MCF 10A (cell line): ENCODE measurements around the gene BMP2. TPM values are rescaled to one million over a fixed set of nuclear protein-coding genes. Genes with fewer than 3 reads are reported as not detected.

Source experiments
- BruUV-seq: library from RNA; stranded (reverse); fragments of 400-500 nt; replicated peaks from 2 replicates; lab custom pipeline; 2021; lab: Mats Ljungman, UMichigan
- CTCF ChIA-PET: fragments of 300-600 bp; sonication (Branson Sonifier 250); formaldehyde crosslinking; extraction: SDS; loops from one replicate; lab custom pipeline; 2021; ENCODE audit warnings: antibody characterized with exemption, inconsistent platforms; lab: Yijun Ruan, JAX
- POLR2A ChIA-PET: fragments of 300-600, 350-650 bp; sonication (Branson Sonifier 250); formaldehyde crosslinking; extraction: SDS; loops from one replicate; lab custom pipeline; 2020; ENCODE audit warnings: antibody characterized with exemption, inconsistent platforms; lab: Yijun Ruan, JAX
- DNase-seq: peaks from one replicate; pipeline ENCODE4 v3.0.0-alpha.2; 2018; ENCODE audit not compliant: unreplicated experiment
- H3K27ac Mint-ChIP-seq: one replicate; pipeline ENCODE4 v1.8.0; 2022; ENCODE audit warnings: mild to moderate bottlenecking, low read depth, mixed read lengths; ENCODE audit not compliant: unreplicated experiment
- H3K27me3 Mint-ChIP-seq: one replicate; pipeline ENCODE4 v1.8.0; 2022; ENCODE audit warnings: mixed read lengths; ENCODE audit not compliant: insufficient read depth, unreplicated experiment
- H3K36me3 Mint-ChIP-seq: one replicate; pipeline ENCODE4 v1.8.0; 2022; ENCODE audit warnings: mild to moderate bottlenecking, moderate library complexity, mixed read lengths; ENCODE audit not compliant: insufficient read depth, unreplicated experiment
- H3K4me1 Mint-ChIP-seq: one replicate; pipeline ENCODE4 v1.8.0; 2022; ENCODE audit warnings: mixed read lengths; ENCODE audit not compliant: insufficient read depth, unreplicated experiment
- H3K4me3 Mint-ChIP-seq: one replicate; pipeline ENCODE4 v1.8.0; 2022; ENCODE audit warnings: mild to moderate bottlenecking, moderate library complexity, mixed read lengths; ENCODE audit not compliant: unreplicated experiment
- H3K9me3 Mint-ChIP-seq: one replicate; pipeline ENCODE4 v1.8.0; 2022; ENCODE audit warnings: mixed read lengths; ENCODE audit not compliant: unreplicated experiment
- intact Hi-C: fragments of 100-400 bp; cut with micrococcal nuclease; formaldehyde crosslinking; loops from 2 replicates; pipeline ENCODE4 v1.14.1; 2022
- total RNA-seq: library from RNA; stranded (reverse); gene quantifications from 2 replicates; pipeline ENCODE4 v1.2.3, GENCODE V29; 2022
- TF ChIP-seq, protein P1 (sequence below): fragments of 200-600 bp; IDR thresholded peaks from one replicate; pipeline ENCODE4 v1.8.0; 2022; ENCODE audit warnings: antibody characterized with exemption, mild to moderate bottlenecking; ENCODE audit not compliant: unreplicated experiment

BMP2 gene
- total RNA-seq, 1 experiment from 2014 or later = 6.7 TPM

DNA sequence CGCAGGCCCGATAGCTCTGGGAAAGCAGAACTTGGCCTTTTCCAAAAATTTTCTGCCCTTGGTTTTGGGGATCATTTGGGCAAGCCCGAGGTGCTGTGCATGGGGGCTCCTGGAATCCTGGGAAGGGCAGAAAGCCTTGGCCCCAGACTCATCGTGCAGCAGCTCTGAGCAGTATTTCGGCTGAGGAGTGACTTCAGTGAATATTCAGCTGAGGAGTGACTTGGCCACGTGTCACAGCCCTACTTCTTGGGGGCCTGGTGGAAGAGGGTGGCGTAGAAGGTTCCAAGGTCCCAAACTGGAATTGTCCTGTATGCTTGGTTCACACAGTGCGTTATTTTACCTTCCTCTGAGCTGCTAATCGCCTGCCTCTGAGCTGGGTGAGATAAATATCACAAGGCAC lies 1.1 kb upstream of the BMP2 start:
- Mint-ChIP-seq H3K36me3 (no peaks in the 10 kb centered on the region), H3K9me3 (no peaks in the 10 kb centered on the region), H3K27ac (no peak overlapping the region), H3K4me1 (peaks cover 20% of the 10 kb centered on the region), H3K4me3 (no peak overlapping the region), H3K27me3 (no peaks in the 10 kb centered on the region)
- POLR2A ChIA-PET = interaction anchor here (0.7 to 3.7 kb wide), 9 partner anchors 10 to 190 kb away, joined by 3 to 21 read pairs (median 5); no protein-coding TSS in a partner anchor
- DNase-seq = no peak
- CTCF ChIA-PET = interaction anchor here (0.6 to 4.7 kb wide), 70 partner anchors 8 to 1171 kb away, joined by 3 to 84 read pairs (median 6); no protein-coding TSS in a partner anchor
- intact Hi-C loops = loop anchor here (2.0 to 5.0 kb wide), 5 partner anchors 61 to 608 kb away; no protein-coding TSS in a partner anchor
- TF ChIP-seq, protein P1, sequence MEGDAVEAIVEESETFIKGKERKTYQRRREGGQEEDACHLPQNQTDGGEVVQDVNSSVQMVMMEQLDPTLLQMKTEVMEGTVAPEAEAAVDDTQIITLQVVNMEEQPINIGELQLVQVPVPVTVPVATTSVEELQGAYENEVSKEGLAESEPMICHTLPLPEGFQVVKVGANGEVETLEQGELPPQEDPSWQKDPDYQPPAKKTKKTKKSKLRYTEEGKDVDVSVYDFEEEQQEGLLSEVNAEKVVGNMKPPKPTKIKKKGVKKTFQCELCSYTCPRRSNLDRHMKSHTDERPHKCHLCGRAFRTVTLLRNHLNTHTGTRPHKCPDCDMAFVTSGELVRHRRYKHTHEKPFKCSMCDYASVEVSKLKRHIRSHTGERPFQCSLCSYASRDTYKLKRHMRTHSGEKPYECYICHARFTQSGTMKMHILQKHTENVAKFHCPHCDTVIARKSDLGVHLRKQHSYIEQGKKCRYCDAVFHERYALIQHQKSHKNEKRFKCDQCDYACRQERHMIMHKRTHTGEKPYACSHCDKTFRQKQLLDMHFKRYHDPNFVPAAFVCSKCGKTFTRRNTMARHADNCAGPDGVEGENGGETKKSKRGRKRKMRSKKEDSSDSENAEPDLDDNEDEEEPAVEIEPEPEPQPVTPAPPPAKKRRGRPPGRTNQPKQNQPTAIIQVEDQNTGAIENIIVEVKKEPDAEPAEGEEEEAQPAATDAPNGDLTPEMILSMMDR = no peak
- BruUV-seq = no TSS peak

DNA sequence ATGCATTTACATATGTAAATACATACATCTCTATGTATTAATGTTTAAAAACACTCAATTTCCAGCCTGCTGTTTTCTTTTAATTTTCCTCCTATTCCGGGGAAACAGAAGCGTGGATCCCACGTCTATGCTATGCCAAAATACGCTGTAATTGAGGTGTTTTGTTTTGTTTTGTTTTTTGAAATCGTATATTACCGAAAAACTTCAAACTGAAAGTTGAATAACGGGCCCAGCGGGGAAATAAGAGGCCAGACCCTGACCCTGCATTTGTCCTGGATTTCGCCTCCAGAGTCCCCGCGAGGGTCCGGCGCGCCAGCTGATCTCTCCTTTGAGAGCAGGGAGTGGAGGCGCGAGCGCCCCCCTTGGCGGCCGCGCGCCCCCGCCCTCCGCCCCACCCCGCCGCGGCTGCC lies 355 bp upstream of the BMP2 start:
- H3K27ac Mint-ChIP-seq = no peak overlapping the region

DNA sequence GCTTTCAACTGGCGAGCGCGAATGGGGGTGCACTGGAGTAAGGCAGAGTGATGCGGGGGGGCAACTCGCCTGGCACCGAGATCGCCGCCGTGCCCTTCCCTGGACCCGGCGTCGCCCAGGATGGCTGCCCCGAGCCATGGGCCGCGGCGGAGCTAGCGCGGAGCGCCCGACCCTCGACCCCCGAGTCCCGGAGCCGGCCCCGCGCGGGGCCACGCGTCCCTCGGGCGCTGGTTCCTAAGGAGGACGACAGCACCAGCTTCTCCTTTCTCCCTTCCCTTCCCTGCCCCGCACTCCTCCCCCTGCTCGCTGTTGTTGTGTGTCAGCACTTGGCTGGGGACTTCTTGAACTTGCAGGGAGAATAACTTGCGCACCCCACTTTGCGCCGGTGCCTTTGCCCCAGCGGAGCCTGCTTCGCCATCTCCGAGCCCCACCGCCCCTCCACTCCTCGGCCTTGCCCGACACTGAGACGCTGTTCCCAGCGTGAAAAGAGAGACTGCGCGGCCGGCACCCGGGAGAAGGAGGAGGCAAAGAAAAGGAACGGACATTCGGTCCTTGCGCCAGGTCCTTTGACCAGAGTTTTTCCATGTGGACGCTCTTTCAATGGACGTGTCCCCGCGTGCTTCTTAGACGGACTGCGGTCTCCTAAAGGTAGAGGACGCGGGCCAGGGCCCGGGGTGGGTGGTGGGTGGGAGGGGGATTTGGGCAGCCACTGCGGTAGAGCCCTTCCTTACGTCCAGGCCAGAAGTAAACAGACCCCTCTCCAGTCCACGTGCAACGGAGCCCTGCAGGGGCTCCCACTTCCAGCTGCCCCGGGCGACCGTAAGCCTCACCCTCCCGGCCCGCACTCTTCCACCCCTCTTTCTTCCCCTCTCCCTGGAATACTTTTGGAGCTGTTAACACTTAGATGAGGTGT lies 998 bp downstream of the BMP2 start:
- DNase-seq = peak; percentile 27
- no peaks in the 10 kb centered on the region for H3K27me3 Mint-ChIP-seq
- BruUV-seq = no TSS peak
- H3K27ac Mint-ChIP-seq = no peak overlapping the region
- POLR2A ChIA-PET = interaction anchor here (0.6 to 3.7 kb wide), 10 partner anchors 13 to 561 kb away, joined by 3 to 21 read pairs (median 4); no protein-coding TSS in a partner anchor
- CTCF ChIA-PET = interaction anchor here (0.6 to 2.5 kb wide), 24 partner anchors 25 to 1092 kb away, joined by 3 to 15 read pairs (median 4); no protein-coding TSS in a partner anchor
- peaks cover 20% of the 10 kb centered on the region for H3K4me1 Mint-ChIP-seq
- TF ChIP-seq, protein P1 = no peak
- H3K4me3 Mint-ChIP-seq = peak overlapping the region; percentile 86
- no peaks in the 10 kb centered on the region for H3K36me3 Mint-ChIP-seq
- no peaks in the 10 kb centered on the region for H3K9me3 Mint-ChIP-seq
- intact Hi-C loops = loop anchor here (5.0 kb wide), 4 partner anchors 59 to 591 kb away; no protein-coding TSS in a partner anchor

More for the DNA sequence above, 355 bp upstream of the BMP2 start:
- H3K4me3 Mint-ChIP-seq = peak overlapping the region; percentile 86
- intact Hi-C loops = loop anchor here (1.0 to 5.0 kb wide), 6 partner anchors 60 to 1092 kb away; no protein-coding TSS in a partner anchor
- DNase-seq = no peak
- no peaks in the 10 kb centered on the region for H3K27me3 Mint-ChIP-seq
- TF ChIP-seq, protein P1 = no peak
- H3K4me1 Mint-ChIP-seq = peaks cover 20% of the 10 kb centered on the region
- H3K36me3 Mint-ChIP-seq = no peaks in the 10 kb centered on the region
- BruUV-seq = no TSS peak
- H3K9me3 Mint-ChIP-seq = no peaks in the 10 kb centered on the region
- ChIA-PET POLR2A (interaction anchor here (0.6 to 3.7 kb wide), 8 partner anchors 19 to 644 kb away, joined by 3 to 21 read pairs (median 3); partner anchors contain the start of gene FERMT1), CTCF (interaction anchor here (0.7 to 4.7 kb wide), 29 partner anchors 9 to 628 kb away, joined by 3 to 84 read pairs (median 7); no protein-coding TSS in a partner anchor)
